Lower lobe of right lung (tissue), 2 donors: ENCODE measurements around the gene FAF1. TPM values are rescaled to one million over a fixed set of nuclear protein-coding genes. Genes with fewer than 3 reads are reported as not detected.

Experiments
- ATAC-seq, 2 donors: fragments of 200-7000 bp; cut with Tn5 transposase; one replicate each; pipeline ENCODE4 v1.9.1; 2020 to 2022; ENCODE audit warnings: mild to moderate bottlenecking in 2 of 2, moderate library complexity in 2 of 2
- DNase-seq: peaks from one replicate; pipeline ENCODE4 v3.0.0-alpha.2; 2020
- H3K27ac ChIP-seq: fragments of 200-600 bp; one replicate; pipeline ENCODE4 v1.8.0; 2022
- H3K27me3 ChIP-seq: fragments of 200-600 bp; one replicate; pipeline ENCODE4 v1.8.0; 2022; ENCODE audit warnings: low read depth
- H3K36me3 ChIP-seq: fragments of 200-600 bp; one replicate; pipeline ENCODE4 v1.8.0; 2022; ENCODE audit warnings: mild to moderate bottlenecking
- H3K4me1 ChIP-seq: fragments of 200-600 bp; one replicate; pipeline ENCODE4 v1.8.0; 2022
- H3K4me3 ChIP-seq: fragments of 200-600 bp; one replicate; pipeline ENCODE4 v1.8.0; 2022; ENCODE audit warnings: mild to moderate bottlenecking
- H3K9me3 ChIP-seq: fragments of 200-600 bp; one replicate; pipeline ENCODE4 v1.8.0; 2022
- intact Hi-C: fragments of 100-400 bp; cut with DNase I; formaldehyde crosslinking; loops from one replicate; pipeline ENCODE4 v1.11.0; 2022
- total RNA-seq: library from RNA; stranded (reverse); fragmentation: NEBNext Ultra II Directional; extraction: Animal tissue kit (Norgen Biotek cat#: 25700); gene quantifications from one replicate; pipeline ENCODE4 v1.2.1, GENCODE V29; 2021
- TF ChIP-seq, protein P1 (sequence below): fragments of 200-600 bp; IDR thresholded peaks from one replicate; pipeline ENCODE4 v1.8.0; 2022; ENCODE audit warnings: antibody characterized with exemption, mild to moderate bottlenecking
- donor health status: DM: no; HTN: yes; CAD: no; lungs with severe emphysema.

Gene FAF1
- total RNA-seq, 1 donor from 2014 or later = 45.0 TPM

DNA sequence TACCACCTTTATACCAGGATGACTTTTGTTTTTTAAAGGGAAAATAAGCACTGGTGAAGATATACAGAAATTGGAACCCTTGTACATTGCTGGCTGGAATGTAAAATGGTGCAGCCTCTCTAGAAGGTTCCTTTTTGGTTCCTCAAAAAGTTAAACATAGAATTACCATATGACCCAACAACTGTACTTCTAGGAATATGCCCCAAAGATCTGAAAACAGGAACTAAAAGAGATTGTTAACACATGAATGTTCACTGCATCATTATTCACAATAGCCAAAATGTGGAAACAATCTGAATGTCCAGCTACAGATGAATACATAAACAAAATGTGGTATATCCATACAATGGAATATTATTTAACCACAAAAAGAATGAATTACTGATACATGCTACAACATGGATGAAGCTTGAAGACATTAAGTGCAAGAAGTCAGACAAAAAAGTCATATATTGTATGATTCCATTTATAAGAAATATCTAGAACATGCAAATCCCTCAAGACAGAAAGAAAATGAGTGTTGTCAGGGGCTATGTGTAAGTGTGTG is 452.0 kb downstream of the FAF1 start:
- Histone ChIP-seq H3K27ac (no peak overlapping the region), H3K4me1 (no peaks in the 10 kb centered on the region), H3K4me3 (no peak overlapping the region), H3K27me3 (no peaks in the 10 kb centered on the region), H3K9me3 (no peaks in the 10 kb centered on the region), H3K36me3 (no peaks in the 10 kb centered on the region)
- intact Hi-C loops = no loop called here
- TF ChIP-seq, protein P1, sequence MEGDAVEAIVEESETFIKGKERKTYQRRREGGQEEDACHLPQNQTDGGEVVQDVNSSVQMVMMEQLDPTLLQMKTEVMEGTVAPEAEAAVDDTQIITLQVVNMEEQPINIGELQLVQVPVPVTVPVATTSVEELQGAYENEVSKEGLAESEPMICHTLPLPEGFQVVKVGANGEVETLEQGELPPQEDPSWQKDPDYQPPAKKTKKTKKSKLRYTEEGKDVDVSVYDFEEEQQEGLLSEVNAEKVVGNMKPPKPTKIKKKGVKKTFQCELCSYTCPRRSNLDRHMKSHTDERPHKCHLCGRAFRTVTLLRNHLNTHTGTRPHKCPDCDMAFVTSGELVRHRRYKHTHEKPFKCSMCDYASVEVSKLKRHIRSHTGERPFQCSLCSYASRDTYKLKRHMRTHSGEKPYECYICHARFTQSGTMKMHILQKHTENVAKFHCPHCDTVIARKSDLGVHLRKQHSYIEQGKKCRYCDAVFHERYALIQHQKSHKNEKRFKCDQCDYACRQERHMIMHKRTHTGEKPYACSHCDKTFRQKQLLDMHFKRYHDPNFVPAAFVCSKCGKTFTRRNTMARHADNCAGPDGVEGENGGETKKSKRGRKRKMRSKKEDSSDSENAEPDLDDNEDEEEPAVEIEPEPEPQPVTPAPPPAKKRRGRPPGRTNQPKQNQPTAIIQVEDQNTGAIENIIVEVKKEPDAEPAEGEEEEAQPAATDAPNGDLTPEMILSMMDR = no peak
- ATAC-seq = no peak
- DNase-seq = no peak

DNA sequence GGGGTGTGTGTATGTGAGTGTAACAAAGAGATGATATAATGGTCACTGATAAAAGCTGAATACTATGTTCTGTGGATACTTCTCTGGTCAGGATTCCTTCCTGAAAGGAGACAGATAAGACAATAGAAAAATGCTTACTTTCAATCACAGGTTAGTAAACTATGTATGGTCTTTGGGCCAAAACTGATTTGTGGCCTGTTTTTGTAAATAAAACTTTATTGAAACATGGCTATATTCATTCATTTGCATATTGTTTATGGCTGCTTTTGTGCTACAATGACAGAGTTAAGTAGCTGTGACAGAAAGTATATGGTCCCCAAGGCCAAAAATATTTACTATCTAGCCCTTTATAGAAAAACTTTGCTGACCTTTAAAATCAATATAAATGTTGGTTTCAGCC is 454.6 kb downstream of the FAF1 start:
- H3K9me3 ChIP-seq = no peaks in the 10 kb centered on the region
- no peak overlapping the region for H3K4me3 ChIP-seq
- ATAC-seq = no peak
- TF ChIP-seq, protein P1 = no peak
- H3K36me3 ChIP-seq = no peaks in the 10 kb centered on the region
- no peaks in the 10 kb centered on the region for H3K27me3 ChIP-seq
- intact Hi-C loops = no loop called here
- H3K27ac ChIP-seq = no peak overlapping the region
- H3K4me1 ChIP-seq = no peaks in the 10 kb centered on the region
- no peak for DNase-seq

DNA sequence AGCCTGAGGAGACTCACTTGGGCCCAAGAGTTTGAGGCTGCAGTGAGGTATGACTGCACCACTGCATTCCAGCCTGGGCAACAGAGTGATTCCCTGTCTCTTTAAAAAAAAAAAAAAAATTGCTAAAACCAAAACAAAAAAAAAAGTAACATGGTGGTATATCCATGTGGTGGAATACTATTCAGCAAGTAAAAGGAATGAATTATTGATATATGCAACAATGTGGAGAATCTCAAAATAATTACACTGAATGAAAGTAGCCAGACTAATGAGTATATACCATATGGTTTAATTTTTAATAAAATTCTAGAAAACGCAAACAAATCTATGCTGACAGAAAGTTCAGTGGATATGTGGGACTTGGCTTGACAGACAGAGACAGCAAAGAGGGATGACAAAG is 456.6 kb downstream of the FAF1 start:
- Histone ChIP-seq H3K4me1 (no peaks in the 10 kb centered on the region), H3K4me3 (no peak overlapping the region), H3K9me3 (no peaks in the 10 kb centered on the region), H3K27ac (no peak overlapping the region), H3K27me3 (no peaks in the 10 kb centered on the region), H3K36me3 (no peaks in the 10 kb centered on the region)
- DNase-seq (no peak), ATAC-seq (no peak)
- TF ChIP-seq, protein P1 = no peak
- intact Hi-C loops = no loop called here

DNA sequence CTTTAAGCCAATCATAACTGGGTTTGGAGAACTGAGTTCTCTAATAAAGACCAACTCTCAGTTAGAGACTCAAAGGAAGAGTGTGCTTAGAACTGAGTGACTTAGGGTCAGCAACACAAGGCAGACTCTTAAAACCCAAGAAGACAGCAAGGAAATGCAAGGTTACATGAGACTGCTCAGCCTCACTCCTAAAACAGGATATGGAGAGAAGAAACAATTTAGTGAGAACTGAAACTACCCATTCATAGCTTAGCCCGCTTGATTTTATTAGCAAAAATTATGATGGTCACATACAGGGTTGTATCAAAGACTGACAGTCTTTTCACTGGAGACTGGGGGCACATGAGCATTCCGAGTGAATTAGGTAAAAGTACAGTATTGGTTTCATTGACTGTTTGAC is 457.9 kb downstream of the FAF1 start:
- Histone ChIP-seq H3K4me3 (no peak overlapping the region), H3K4me1 (no peaks in the 10 kb centered on the region), H3K9me3 (peaks cover 8% of the 10 kb centered on the region), H3K27ac (no peak overlapping the region), H3K36me3 (no peaks in the 10 kb centered on the region), H3K27me3 (no peaks in the 10 kb centered on the region)
- DNase-seq (no peak), ATAC-seq (no peak)
- intact Hi-C loops = no loop called here
- TF ChIP-seq, protein P1 = no peak

DNA sequence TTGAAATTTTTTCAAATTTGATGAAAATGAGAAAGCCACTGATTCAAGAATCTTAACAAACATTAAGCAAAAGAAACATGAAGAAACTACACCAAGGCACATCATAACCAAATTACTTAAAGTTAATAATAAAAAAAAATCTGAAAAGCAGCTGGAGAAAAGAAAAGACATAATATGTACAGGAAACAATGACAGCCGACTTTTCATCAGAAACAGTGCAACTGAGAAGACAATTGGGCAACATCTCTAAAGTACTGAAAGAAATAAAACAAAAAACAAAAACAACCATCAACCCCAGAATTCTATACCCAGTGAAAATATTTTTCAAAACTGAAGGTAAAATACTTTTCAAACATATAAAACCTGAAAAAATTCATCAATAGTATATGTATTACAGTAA is 463.1 kb downstream of the FAF1 start:
- no peak overlapping the region for H3K27ac ChIP-seq
- peaks cover 6% of the 10 kb centered on the region for H3K36me3 ChIP-seq
- DNase-seq = no peak
- H3K9me3 ChIP-seq = peaks cover 16% of the 10 kb centered on the region
- no peaks in the 10 kb centered on the region for H3K27me3 ChIP-seq
- ATAC-seq = no peak
- intact Hi-C loops = no loop called here
- H3K4me3 ChIP-seq = no peak overlapping the region
- H3K4me1 ChIP-seq = no peaks in the 10 kb centered on the region
- TF ChIP-seq, protein P1 = no peak

DNA sequence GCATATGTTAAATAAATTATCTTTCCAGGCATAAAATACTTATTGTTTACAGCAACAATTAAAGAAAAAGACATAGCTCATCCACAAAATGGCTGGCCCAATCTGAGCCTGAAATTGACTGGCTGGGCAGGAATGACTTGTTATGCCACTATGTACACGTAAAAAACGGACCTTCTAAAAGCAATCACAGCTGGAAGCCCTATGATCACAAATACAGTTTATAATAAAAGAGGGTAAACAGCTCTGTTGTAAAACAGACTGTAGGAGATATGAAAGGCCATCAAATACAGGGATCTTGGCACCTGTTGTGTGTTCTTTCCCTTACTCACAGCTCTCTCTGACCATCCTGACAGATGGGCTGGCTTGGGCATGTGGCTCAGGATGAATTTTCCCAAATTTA is 466.4 kb downstream of the FAF1 start:
- intact Hi-C loops = no loop called here
- no peak for DNase-seq
- H3K9me3 ChIP-seq = peaks cover 16% of the 10 kb centered on the region
- TF ChIP-seq, protein P1 = no peak
- no peak overlapping the region for H3K4me3 ChIP-seq
- ATAC-seq = no peak
- no peak overlapping the region for H3K27ac ChIP-seq
- no peaks in the 10 kb centered on the region for H3K27me3 ChIP-seq
- peaks cover 22% of the 10 kb centered on the region for H3K36me3 ChIP-seq
- no peaks in the 10 kb centered on the region for H3K4me1 ChIP-seq
